Measurements from ENCODE around the gene CYP4F11.
"Not testable (repeated sequence)": the region's sequence is repeated elsewhere in the genome, so short reads cannot be mapped to it uniquely, and the experiment has no call there.

GRCh38 chr19:15933761-15934331 lies 483 bp downstream of the CYP4F11 start:
- not testable (repeated sequence) for TF ChIP-seq POLR2AphosphoS5 (IDR thresholded peaks at IDR 0.05; ENCODE audit: low read depth, low read length); POLR2A (IDR thresholded peaks at IDR 0.05; ENCODE audit: low read depth, low read length); PAX5 (IDR thresholded peaks at IDR 0.05; ENCODE audit: insufficient read depth, low read length, severe bottlenecking)
